ENCODE results near the gene INPP5A.

GRCh38 chr10:132560241-132560731, 22.7 kb downstream of the INPP5A start:
- TF ChIP-seq EZH2 (IDR thresholded peaks at IDR 0.05; ENCODE audit: borderline replicate concordance), result no peak
- TF ChIP-seq CTCF (IDR thresholded peaks at IDR 0.05; ENCODE audit: poor library complexity), result no peak
